Measurements from ENCODE around the gene GOLGA8O.
"Not testable (repeated sequence)": the region's sequence is repeated elsewhere in the genome, so short reads cannot be mapped to it uniquely, and the experiment has no call there.

GOLGA8O gene, protein sequence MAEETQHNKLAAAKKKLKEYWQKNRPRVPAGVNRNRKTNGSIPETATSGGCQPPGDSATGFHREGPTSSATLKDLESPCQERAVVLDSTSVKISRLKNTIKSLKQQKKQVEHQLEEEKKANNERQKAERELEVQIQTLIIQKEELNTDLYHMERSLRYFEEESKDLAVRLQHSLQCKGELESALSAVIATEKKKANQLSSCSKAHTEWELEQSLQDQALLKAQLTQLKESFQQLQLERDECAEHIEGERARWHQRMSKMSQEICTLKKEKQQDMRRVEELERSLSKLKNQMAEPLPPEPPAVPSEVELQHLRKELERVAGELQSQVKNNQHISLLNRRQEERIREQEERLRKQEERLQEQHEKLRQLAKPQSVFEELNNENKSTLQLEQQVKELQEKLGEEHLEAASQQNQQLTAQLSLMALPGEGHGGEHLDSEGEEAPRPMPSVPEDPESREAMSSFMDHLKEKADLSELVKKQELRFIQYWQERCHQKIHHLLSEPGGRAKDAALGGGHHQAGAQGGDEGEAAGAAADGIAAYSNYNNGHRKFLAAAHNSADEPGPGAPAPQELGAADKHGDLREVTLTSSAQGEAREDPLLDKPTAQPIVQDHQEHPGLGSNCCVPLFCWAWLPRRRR

DNA sequence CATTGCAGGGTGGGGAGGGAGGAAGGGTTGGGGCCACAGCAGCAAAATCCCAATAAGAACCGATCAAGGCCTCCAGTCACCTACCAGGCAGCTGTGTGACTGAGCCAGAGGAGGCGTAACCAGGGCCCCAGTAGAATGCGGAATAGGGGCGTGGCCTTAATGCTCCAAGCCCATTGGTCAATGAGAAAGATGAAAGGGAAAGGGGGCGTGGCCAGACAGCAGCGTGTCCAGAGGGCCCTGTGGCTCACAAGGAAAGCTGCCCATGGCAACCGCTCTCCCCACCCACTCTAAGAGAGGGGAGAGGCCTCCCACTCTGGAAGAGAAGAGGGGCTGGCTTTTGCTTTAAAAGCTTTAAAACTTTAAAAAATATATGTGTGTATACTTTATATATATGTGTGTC is at the start of gene GOLGA8O:
TSS of gene GOLGA8O (minus strand) at position 101 of the 400 bp plus-strand sequence. CDS start at position 3, 98 bp downstream.
- FAIRE-seq: not testable (repeated sequence)

DNA sequence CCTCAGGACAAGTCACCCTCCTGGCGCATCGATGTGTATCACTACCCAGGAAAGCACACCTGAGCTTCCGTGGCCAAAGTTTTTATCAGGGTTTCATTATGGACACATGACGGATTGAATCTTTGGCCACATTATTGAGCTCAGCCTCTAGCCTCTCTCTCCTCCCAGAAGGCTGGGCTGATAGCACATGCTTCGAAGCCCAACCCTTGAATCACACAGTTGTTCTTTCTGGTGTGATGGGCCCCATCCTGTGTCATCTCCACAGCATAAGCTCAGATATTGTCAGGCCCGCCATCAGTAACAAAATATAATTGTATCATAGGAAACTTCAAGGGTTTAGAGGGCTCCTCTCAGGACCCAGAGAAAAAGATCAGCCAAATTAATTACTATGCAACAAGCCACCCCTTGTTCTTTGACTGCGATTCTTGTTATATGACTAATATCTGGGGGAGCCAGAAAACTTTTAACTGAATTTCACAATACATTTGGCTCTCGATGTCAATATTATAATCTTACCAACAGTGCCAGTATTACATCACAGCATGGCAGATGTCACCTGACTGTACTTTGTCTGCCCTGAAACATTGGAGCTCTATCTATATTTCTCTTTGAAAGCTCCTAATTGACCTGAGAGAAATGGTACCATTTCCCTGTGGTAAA is 48.8 kb upstream of the GOLGA8O start:
- not testable (repeated sequence) for DNase-seq (ENCODE audit: insufficient read length, low spot score); FAIRE-seq

More for the DNA sequence above, at the start of gene GOLGA8O:
- DNase-seq (ENCODE audit: insufficient read length, low spot score): not testable (repeated sequence)

DNA sequence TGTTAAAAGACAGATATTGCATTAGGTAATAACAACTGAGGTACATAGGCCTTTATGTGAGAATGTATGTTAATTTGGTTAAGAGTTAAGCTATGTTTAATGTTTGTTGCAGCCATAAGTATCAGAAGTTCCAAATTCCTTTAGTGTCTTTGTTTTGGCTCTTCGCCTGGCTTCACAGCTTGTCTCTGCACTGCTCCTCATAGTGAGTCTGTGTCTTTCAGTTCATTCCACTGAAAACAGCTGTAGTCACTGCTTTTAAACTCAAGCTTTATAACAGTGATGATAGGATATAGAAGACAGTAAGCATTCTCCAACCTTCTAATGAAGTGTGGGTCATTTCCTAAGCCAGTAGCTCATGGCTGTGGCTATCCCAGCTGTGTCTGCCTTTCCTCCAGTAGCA is 47.5 kb upstream of the GOLGA8O start:
- not testable (repeated sequence) for DNase-seq (ENCODE audit: insufficient read length, low spot score); FAIRE-seq

DNA sequence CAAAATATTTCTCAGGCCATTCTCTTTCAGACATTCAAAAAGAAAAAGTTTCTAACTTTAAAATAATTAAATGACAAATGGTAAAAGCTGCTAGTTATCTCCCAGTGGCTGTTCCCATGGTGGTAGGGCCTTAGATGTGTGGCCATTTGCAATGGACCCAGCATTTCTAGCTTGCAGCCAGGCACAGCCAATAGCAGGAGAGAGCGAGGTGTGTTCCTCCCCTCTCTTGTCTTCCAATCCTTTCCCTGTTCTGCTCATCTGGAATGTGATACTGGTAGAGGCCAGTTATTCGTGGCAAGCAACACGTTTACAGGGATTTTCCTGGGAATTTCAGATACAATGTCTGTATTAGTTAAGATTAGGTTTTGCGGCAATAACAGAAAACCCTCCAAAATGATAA is 37.3 kb upstream of the GOLGA8O start:
- DNase-seq (ENCODE audit: insufficient read length, low spot score); FAIRE-seq: not testable (repeated sequence)

DNA sequence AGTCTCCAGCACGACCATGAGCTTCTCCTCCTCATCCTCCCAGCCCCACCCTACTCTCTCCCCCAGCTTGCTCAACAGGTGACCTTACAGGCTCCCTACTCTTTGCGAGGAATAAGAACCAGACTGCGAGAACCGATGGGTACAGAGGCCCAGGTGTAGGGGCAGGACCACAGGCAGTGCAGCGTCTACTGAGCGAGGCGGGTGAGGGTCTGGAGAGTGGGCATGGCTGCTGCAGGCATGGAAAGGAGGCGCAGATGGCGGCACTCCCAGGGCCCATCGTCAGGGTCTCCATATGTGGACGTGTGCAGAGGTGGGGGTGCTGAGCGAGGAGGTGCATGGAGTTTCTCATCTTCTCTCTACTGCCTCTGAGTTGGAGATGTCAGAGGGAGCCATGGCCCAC is 31.0 kb upstream of the GOLGA8O start:
- not testable (repeated sequence) for DNase-seq (ENCODE audit: insufficient read length, low spot score); FAIRE-seq

DNA sequence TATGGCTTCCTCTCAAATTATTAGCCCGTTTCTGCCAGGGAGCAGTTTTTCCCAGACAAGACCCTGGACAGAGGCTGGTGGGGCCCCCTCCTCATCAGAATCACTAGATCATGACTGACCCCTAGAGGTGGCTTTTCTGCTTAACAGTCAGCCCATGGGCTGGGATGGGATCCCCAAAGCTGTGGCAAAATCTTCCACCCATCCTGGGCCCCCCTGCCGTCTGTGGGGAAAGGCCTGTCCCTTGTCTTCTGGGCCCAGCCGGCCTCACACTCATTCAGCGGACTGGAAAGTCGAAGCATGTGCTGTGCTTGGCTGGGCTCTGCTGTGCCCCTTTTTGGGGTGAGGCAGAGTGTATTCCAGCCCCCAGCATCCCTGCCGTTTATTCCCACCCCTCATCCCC is 27.9 kb upstream of the GOLGA8O start:
- not testable (repeated sequence) for FAIRE-seq

DNA sequence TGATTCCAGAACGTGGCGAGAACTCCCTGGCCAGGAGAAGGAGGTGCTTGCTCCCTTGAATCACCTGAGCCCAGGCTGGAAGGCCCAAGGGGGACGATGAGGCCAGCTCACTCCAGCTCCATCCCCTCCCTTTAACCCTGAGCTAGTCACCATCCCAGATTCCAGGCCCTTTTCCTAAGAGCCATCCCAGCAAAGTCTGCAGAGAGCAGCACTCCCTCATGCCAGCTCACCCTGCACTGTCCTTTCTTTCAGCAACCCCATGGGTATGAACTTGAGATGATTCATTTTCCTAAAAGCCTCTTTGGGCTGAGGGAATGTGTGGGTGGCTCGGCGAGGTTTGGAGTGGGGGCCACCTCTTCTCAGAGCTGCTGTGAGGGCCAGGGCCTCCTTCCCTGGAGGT is 26.2 kb upstream of the GOLGA8O start:
- FAIRE-seq; DNase-seq (ENCODE audit: insufficient read length, low spot score): not testable (repeated sequence)

More for the DNA sequence above, 27.9 kb upstream of the GOLGA8O start:
- DNase-seq (ENCODE audit: insufficient read length, low spot score): not testable (repeated sequence)

DNA sequence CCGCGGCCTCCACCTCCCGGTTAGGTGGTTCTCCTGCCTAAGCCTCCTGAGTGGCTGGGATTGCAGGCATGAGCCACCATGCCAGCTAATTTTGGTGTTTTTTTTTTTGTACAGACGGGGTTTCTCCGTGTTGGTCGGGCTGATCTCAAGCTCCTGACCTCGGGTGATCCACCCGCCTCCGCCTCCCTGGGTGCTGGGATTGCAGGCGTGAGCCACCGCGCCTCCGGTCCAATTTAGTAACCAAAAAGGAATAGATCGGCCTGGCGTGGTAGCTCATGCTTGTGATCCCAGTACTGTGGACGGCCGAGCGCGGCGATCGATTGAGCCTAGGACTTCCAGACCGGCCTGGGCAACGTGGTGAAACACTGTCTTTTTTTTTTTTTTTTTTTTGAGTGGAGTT is 12.6 kb upstream of the GOLGA8O start:
- not testable (repeated sequence) for FAIRE-seq; DNase-seq (ENCODE audit: insufficient read length, low spot score)

DNA sequence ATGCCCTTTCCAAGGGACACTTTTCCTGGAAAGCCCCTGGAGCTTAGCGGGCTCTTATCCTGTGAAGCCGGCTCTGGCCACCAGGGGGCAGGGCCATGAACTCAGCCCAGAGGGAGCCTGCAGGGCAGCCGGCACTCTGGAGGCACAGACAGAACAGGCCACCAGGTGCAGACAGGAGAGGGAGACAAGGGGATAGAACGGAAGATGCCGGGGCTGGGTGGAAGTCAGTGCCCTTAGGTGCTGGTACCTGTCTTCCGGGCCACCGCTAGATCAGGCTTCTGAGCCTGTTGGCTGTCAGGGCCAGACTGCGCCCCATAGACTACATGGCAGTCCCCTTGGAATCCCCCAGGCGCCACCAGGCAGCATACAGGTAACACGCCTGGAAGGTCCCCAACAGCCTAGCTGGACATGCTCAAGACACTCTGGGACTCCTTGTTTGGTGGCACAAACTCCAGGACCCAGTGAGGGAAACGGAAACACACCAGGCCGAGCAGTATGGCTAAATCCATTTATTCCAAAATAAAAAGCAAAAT is 14.9 kb downstream of the GOLGA8O start:
- not testable (repeated sequence) for DNase-seq (ENCODE audit: insufficient read length, low spot score); FAIRE-seq

DNA sequence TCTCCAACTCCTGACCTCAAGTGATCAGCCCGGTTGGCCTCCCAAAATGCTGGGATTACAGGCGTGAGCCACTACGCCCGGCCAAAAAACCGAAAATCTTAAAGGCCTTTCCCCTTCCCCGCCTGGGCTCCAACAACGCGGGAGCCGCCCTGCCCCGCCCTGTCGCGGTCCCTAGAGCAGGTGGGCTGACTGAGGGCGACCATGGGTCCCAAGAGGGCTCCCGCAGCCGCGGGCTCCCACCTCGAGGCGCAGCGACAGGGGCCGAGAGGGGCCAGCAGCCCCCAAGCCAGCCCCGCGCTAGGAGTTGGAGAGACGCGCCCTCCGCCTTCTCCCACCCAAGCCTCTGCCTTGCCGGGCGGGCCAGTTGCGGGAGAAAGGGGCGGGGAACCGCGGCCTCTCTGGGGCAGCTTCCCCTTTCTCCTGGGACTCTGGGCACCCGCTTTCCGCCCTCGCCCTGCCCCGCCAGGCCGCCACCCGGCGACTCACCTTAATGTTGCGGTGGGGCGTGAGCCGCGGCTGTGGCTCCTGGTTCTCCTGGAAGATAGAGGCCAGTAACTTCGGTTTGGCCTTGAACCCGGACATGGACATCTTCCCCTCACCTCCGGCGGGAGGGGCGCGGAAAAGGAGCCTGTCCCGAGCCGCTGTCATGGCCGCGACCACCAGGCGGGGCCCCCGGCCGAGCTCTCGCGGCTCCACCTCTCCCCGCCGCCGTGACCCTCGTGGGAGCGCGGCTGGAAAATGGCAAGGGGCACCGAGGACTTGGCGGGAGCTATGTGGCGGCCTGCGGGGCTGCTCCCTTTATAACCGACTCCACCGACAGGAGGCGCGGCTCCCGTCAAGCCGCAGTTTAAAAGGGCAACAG is 21.1 kb downstream of the GOLGA8O start:
- not testable (repeated sequence) for DNase-seq (ENCODE audit: insufficient read length, low spot score); FAIRE-seq

DNA sequence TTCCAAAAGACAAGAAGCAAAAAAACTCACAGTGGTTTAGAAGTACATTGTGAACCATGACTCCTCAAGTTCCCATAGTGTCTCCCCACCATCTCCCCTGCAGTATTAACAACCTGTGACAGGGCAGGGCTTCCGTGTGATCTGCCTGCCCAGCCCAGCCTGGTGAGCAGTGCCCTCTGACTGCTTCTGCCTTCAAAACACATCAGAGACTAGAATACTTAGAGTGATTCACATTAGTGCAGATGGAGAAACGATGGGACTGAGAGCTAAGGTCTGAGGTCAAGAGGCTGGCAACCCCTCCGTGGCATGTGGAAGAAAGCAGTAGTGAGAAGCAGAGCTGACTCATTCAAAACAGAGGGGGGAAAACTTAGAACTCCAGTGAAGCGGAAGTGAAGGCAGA is 27.8 kb downstream of the GOLGA8O start:
- FAIRE-seq; DNase-seq (ENCODE audit: insufficient read length, low spot score): not testable (repeated sequence)

DNA sequence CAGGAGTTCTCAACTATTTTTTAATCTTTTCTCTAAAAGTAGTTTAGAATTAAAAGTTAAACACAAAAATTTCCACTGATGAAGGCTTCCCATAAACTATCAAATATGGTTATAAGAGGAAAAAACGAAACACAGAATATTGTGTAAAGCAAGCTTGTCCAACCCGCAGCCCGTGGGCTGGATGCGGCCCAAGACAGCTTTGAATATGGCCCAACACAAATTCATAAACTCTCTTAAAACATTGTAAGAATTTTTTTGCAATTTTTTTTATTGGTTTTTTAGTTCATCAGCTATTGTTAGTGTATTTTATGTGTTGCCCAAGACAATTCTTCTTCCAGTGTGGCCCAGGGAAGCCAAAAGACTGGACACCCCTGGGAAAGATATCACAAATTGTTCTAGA is 28.9 kb downstream of the GOLGA8O start:
- DNase-seq (ENCODE audit: insufficient read length, low spot score); FAIRE-seq: not testable (repeated sequence)

DNA sequence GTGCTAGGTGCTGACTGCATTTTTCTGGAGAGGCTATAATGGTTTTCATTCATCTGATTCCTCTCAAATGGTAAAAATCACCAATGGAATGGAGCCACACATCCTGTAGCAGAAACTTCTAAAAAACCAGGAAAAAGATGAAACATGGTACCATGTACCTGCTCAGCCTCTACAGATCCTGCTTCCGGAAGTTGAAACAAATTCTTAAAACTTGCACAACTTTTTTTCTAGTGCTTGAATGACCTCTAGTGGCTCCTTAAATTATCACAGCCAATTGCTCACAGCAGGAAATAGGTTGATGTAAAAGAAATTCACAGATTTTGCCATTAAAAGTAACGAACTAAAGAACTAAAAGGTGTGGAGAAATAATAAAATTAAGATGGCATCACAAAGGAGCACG is 47.5 kb downstream of the GOLGA8O start:
- FAIRE-seq; DNase-seq (ENCODE audit: insufficient read length, low spot score): not testable (repeated sequence)

DNA sequence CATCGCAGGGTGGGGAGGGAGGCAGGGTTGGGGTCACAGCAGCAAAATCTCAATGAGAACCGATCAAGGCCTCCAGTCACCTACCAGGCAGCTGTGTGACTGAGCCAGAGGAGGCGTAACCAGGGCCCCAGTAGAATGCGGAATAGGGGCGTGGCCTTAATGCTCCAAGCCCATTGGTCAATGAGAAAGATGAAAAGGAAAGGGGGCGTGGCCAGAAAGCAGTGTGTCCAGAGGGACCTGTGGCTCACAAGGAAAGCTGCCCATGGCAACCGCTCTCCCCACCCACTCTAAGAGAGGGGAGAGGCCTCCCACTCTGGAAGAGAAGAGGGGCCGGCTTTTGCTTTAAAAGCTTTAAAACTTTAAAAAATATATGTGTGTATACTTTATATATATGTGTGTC is 52.2 kb downstream of the GOLGA8O start, which contains the start of gene GOLGA8K:
TSS of gene GOLGA8K (minus strand) at position 101 of the 400 bp plus-strand sequence. CDS start at position 3, 98 bp downstream.
- not testable (repeated sequence) for FAIRE-seq; DNase-seq (ENCODE audit: insufficient read length, low spot score)

DNA sequence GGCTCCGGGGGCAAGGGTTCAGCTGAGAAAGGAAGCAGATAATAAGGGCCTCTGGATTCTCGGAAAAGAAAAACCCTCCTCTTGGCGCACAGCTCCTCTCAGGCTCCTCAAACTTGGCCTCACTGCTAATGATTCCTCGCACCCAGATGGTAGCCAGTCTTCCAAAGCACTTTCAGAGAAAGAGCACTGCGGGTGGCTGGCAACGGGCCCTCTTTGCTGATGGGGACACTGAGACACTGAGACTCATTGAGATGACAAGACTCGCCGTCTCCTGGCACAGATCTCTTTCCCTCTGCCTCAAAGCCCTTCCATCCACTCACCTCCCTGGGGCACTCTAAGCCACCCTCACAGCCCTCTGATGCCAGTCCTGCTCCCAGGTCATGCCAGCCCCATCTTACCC is 58.9 kb downstream of the GOLGA8O start:
- DNase-seq (ENCODE audit: insufficient read length, low spot score); FAIRE-seq: not testable (repeated sequence)
